ENCODE results near the gene PTGES2. TPM values are rescaled to one million over a fixed set of nuclear protein-coding genes. Genes with fewer than 3 reads are reported as not detected.

PTGES2 gene
- total and polyA plus RNA-seq, 9 of the 15 experiments (the other 6 are each of a cell fraction or from before 2014, with no cell fraction given), result 2.4 to 196 (median 90.1) TPM

DNA sequence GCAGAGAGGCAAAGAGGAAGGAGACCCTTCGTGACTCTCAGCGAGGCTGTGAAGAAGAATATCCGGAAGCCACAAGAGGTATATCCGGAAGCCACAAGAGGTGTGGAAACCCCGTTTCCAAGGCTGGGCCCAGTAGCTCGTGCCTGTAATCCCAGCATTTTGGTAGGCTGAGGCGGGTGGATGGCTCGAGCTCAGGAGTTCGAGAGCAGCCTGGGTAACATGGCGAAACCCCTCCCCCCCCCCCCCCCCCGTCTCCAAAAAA, 31.9 kb upstream of the PTGES2 start (continued):
- no peak for TF ChIP-seq SLC30A9 (CRISPR knock-in tag; IDR thresholded peaks at IDR 0.05)
- TF ChIP-seq, protein P1, sequence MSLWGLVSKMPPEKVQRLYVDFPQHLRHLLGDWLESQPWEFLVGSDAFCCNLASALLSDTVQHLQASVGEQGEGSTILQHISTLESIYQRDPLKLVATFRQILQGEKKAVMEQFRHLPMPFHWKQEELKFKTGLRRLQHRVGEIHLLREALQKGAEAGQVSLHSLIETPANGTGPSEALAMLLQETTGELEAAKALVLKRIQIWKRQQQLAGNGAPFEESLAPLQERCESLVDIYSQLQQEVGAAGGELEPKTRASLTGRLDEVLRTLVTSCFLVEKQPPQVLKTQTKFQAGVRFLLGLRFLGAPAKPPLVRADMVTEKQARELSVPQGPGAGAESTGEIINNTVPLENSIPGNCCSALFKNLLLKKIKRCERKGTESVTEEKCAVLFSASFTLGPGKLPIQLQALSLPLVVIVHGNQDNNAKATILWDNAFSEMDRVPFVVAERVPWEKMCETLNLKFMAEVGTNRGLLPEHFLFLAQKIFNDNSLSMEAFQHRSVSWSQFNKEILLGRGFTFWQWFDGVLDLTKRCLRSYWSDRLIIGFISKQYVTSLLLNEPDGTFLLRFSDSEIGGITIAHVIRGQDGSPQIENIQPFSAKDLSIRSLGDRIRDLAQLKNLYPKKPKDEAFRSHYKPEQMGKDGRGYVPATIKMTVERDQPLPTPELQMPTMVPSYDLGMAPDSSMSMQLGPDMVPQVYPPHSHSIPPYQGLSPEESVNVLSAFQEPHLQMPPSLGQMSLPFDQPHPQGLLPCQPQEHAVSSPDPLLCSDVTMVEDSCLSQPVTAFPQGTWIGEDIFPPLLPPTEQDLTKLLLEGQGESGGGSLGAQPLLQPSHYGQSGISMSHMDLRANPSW (CRISPR knock-in tag; IDR thresholded peaks at IDR 0.05), result no peak
- no peak for TF ChIP-seq HNRNPL (IDR thresholded peaks at IDR 0.05; ENCODE audit: low read depth, low read length)
- TF ChIP-seq ZNF384 (IDR thresholded peaks at IDR 0.05; ENCODE audit: low read depth, low read length), result no peak
- TF ChIP-seq, protein P2, sequence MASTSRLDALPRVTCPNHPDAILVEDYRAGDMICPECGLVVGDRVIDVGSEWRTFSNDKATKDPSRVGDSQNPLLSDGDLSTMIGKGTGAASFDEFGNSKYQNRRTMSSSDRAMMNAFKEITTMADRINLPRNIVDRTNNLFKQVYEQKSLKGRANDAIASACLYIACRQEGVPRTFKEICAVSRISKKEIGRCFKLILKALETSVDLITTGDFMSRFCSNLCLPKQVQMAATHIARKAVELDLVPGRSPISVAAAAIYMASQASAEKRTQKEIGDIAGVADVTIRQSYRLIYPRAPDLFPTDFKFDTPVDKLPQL (IDR thresholded peaks at IDR 0.05; ENCODE audit: extremely low read depth, insufficient read length), result no peak
- TF ChIP-seq, protein P3, sequence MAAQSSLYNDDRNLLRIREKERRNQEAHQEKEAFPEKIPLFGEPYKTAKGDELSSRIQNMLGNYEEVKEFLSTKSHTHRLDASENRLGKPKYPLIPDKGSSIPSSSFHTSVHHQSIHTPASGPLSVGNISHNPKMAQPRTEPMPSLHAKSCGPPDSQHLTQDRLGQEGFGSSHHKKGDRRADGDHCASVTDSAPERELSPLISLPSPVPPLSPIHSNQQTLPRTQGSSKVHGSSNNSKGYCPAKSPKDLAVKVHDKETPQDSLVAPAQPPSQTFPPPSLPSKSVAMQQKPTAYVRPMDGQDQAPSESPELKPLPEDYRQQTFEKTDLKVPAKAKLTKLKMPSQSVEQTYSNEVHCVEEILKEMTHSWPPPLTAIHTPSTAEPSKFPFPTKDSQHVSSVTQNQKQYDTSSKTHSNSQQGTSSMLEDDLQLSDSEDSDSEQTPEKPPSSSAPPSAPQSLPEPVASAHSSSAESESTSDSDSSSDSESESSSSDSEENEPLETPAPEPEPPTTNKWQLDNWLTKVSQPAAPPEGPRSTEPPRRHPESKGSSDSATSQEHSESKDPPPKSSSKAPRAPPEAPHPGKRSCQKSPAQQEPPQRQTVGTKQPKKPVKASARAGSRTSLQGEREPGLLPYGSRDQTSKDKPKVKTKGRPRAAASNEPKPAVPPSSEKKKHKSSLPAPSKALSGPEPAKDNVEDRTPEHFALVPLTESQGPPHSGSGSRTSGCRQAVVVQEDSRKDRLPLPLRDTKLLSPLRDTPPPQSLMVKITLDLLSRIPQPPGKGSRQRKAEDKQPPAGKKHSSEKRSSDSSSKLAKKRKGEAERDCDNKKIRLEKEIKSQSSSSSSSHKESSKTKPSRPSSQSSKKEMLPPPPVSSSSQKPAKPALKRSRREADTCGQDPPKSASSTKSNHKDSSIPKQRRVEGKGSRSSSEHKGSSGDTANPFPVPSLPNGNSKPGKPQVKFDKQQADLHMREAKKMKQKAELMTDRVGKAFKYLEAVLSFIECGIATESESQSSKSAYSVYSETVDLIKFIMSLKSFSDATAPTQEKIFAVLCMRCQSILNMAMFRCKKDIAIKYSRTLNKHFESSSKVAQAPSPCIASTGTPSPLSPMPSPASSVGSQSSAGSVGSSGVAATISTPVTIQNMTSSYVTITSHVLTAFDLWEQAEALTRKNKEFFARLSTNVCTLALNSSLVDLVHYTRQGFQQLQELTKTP (IDR thresholded peaks at IDR 0.05; ENCODE audit: low read depth in 1 of 2, partially characterized antibody in 2 of 2), result peak in 1 of 2 experiments; percentile 53
- no peak for TF ChIP-seq CAMTA2 (CRISPR knock-in tag; conservative IDR thresholded peaks at IDR 0.05)
- TF ChIP-seq POU5F1 (IDR thresholded peaks at IDR 0.05; ENCODE audit: borderline replicate concordance, low read depth, low read length, partially characterized antibody), result no peak
- no peak for TF ChIP-seq ILF3 (IDR thresholded peaks at IDR 0.05; ENCODE audit: borderline replicate concordance)
- no peak for TF ChIP-seq PTTG1 (tag; IDR thresholded peaks at IDR 0.05; ENCODE audit: low read depth)
- TF ChIP-seq HNRNPK (IDR thresholded peaks at IDR 0.05; ENCODE audit: low read depth, low read length, poor library complexity, severe bottlenecking), result no peak
- TF ChIP-seq EGR1 (conservative IDR thresholded peaks at IDR 0.05), result no peak
- TF ChIP-seq PHF8 (IDR thresholded peaks at IDR 0.05; ENCODE audit: borderline replicate concordance, low read length), result no peak
- TF ChIP-seq EHMT2 (IDR thresholded peaks at IDR 0.05), result no peak
- TF ChIP-seq, protein P4, sequence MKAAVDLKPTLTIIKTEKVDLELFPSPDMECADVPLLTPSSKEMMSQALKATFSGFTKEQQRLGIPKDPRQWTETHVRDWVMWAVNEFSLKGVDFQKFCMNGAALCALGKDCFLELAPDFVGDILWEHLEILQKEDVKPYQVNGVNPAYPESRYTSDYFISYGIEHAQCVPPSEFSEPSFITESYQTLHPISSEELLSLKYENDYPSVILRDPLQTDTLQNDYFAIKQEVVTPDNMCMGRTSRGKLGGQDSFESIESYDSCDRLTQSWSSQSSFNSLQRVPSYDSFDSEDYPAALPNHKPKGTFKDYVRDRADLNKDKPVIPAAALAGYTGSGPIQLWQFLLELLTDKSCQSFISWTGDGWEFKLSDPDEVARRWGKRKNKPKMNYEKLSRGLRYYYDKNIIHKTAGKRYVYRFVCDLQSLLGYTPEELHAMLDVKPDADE (conservative IDR thresholded peaks at IDR 0.05; ENCODE audit: control insufficient read depth, low read depth, low read length), result no peak
- TF ChIP-seq ELF2 (CRISPR knock-in tag; IDR thresholded peaks at IDR 0.05), result no peak
- TF ChIP-seq ZNF551 (CRISPR knock-in tag; IDR thresholded peaks at IDR 0.05), result no peak
- TF ChIP-seq SOX6 (IDR thresholded peaks at IDR 0.05), result no peak
- no peak for TF ChIP-seq ZNF12 (CRISPR knock-in tag; IDR thresholded peaks at IDR 0.05)
- TF ChIP-seq, protein P5, sequence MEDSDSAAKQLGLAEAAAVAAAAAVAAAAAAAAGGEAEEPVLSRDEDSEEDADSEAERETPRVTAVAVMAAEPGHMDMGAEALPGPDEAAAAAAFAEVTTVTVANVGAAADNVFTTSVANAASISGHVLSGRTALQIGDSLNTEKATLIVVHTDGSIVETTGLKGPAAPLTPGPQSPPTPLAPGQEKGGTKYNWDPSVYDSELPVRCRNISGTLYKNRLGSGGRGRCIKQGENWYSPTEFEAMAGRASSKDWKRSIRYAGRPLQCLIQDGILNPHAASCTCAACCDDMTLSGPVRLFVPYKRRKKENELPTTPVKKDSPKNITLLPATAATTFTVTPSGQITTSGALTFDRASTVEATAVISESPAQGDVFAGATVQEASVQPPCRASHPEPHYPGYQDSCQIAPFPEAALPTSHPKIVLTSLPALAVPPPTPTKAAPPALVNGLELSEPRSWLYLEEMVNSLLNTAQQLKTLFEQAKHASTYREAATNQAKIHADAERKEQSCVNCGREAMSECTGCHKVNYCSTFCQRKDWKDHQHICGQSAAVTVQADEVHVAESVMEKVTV (CRISPR knock-in tag; IDR thresholded peaks at IDR 0.05), result no peak
